Tibial nerve (tissue), 4 donors: Measurements from ENCODE around the gene IAPP. TPM values are rescaled to one million over a fixed set of nuclear protein-coding genes. Genes with fewer than 3 reads are reported as not detected.

ENCODE experiments used
- DNase-seq, 2 donors: peaks; one replicate each; pipeline ENCODE4 v3.0.0-alpha.2; 2019; ENCODE audit warnings: low spot score in 2 of 2
- H3K27ac ChIP-seq, 4 donors: fragments of 200-600 bp; sonication (generic) in 3 of 4; one replicate each; pipeline ENCODE4 v1.5.1; 2017 to 2019; ENCODE audit warnings: mild to moderate bottlenecking in 1 of 4
- H3K27me3 ChIP-seq, 2 donors: fragments of 200-600 bp; sonication (generic) in 1 of 2; one replicate each; pipeline versions ENCODE4 v1.5.1 to v1.6.0; 2017 to 2019
- H3K36me3 ChIP-seq, 3 donors: fragments of 200-600 bp; sonication (generic); one replicate each; pipeline ENCODE4 v1.5.1; 2018 to 2019
- H3K4me1 ChIP-seq, 4 donors: fragments of 200-600 bp; sonication (generic) in 3 of 4; one replicate each; pipeline ENCODE4 v1.5.1; 2017 to 2019
- H3K4me3 ChIP-seq, 4 donors: fragments of 200-600 bp; sonication (generic) in 3 of 4; one replicate each; pipeline ENCODE4 v1.5.1; 2017 to 2019; ENCODE audit warnings: mild to moderate bottlenecking in 1 of 4, moderate library complexity in 1 of 4
- H3K9me3 ChIP-seq, 4 donors: fragments of 200-600 bp; sonication (generic) in 3 of 4; one replicate each; pipeline ENCODE4 v1.5.1; 2017 to 2019
- CTCF ChIP-seq, 5 experiments: fragments of 200-600 bp in 3 of 5; fragments of 450-650 bp in 2 of 5; sonication (generic) in 3 of 5; IDR thresholded peaks; one replicate each; pipeline ENCODE4 v1.5.1; 2016 to 2019; ENCODE audit warnings: antibody characterized with exemption in 5 of 5, mild to moderate bottlenecking in 3 of 5, moderate library complexity in 2 of 5
- EP300 ChIP-seq, 2 donors: sonication (generic); formaldehyde crosslinking; IDR thresholded peaks; one replicate each; pipeline ENCODE4 v1.6.1; 2017; ENCODE audit warnings: antibody characterized with exemption in 2 of 2, mild to moderate bottlenecking in 1 of 2
- POLR2A ChIP-seq, 2 donors: fragments of 450-650 bp; IDR thresholded peaks; one replicate each; pipeline ENCODE4 v1.6.1; 2017; ENCODE audit warnings: antibody characterized with exemption in 2 of 2, mild to moderate bottlenecking in 2 of 2, moderate library complexity in 2 of 2
- WGBS, 2 donors: methylation state at CpG; one replicate each; pipeline ENCODE4 v1.1.5; 2018; 5-methylcytosine and 5-hydroxymethylcytosine counted together
- total RNA-seq, 4 donors: library from RNA; depleted of rRNA; stranded (reverse); fragments of >200 nt; gene quantifications; one replicate each; pipeline ENCODE4 v1.1.0, GENCODE V29; 2016

Gene IAPP
- total RNA-seq, 4 donors from 2014 or later = not detected

GRCh38 chr12:21340403-21340802 is 32.3 kb upstream of the IAPP start:
- H3K9me3 ChIP-seq = no peaks in the 10 kb centered on the region
- 84 to 87% methylated on average over 6 of the region's 6 CpGs for WGBS, 2 donors
- H3K4me1 ChIP-seq = peaks cover 0 to 12% (median 0%) of the 10 kb centered on the region in 4 donors
- H3K4me3 ChIP-seq = no peak overlapping the region
- no peaks in the 10 kb centered on the region for H3K36me3 ChIP-seq
- DNase-seq = no peak
- H3K27me3 ChIP-seq = no peaks in the 10 kb centered on the region
- TF ChIP-seq POLR2A (IDR thresholded peaks at IDR 0.05) (no peak), CTCF (IDR thresholded peaks at IDR 0.05) (no peak), EP300 (IDR thresholded peaks at IDR 0.05) (no peak)
- H3K27ac ChIP-seq = no peak overlapping the region

DNA sequence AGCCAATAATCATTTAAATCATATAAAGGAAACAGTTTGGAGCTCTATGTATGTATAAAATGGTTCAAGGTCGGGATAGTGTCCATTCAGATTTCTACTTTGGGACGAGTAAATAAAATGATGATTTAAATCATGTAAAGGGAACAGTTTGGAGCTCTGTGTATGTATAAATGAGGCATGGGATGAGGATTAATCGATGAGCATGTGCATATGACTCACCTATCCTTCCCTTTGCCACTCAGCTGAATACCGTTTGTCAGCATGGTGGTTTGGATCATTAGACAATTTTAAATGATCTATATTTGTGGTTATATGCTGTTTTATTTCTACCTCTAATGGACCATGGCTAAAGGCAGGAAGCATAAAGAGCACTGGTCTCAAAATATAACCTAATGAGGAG is 30.9 kb upstream of the IAPP start:
- Histone ChIP-seq H3K36me3 (no peaks in the 10 kb centered on the region), H3K27me3 (no peaks in the 10 kb centered on the region), H3K27ac (no peak overlapping the region), H3K9me3 (no peaks in the 10 kb centered on the region), H3K4me3 (no peak overlapping the region), H3K4me1 (peaks cover 0 to 5% (median 0%) of the 10 kb centered on the region in 4 donors)
- no peak for TF ChIP-seq POLR2A (IDR thresholded peaks at IDR 0.05)
- no peak for TF ChIP-seq CTCF (IDR thresholded peaks at IDR 0.05)
- no peak for TF ChIP-seq EP300 (IDR thresholded peaks at IDR 0.05)
- DNase-seq = no peak
- WGBS, 2 donors = 78 to 80% methylated on average over 4 of the region's 4 CpGs

DNA sequence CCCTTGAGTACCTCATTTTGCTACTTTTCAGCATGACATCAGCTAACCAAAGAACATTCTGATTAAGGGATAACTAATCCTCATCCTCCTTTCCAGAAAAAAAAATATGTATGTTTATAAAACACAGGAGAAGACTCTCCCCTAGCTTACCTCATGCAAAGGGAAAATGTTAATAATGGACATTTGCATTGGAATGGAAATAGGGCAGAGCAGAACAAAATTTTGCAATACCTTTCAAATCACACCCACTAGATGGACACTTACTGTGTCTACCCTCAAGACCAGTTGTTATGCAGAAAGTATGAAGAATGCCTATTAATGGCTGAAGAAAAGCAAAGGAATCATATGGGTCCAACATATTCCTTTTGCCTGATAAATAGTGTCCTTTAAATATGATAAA is 29.1 kb upstream of the IAPP start:
- no peaks in the 10 kb centered on the region for H3K4me1 ChIP-seq
- H3K4me3 ChIP-seq = no peak overlapping the region
- H3K27ac ChIP-seq = no peak overlapping the region

DNA sequence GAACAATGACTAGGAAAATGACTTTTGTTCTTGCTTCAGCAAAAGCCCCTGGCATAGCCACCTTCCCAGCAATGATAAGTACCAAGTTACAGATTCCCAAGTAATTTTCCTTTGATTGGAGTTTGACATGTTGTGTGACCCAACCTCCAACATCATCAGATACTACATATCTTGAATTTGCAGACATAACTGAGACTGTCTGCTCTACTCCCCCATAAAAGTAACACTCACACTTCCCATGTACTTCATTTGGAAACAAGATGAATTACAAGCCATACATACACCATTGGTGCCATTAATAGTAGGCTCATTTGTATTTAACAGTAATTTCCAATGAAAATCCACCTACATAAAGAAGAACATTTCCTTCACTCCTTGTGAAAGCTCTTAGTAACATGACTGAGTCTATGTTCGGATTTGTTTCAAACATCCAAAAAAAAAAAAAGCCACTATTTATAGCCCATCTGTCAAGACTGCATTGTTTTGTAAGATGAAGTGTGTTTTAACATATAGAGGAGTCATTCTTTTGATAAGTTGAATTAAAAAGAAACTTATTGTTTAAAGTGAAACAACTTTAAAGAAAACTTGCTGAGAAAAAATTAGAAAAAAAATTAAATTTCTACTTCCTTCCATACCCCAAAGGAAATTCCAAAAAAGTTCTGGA is 26.0 kb upstream of the IAPP start:
- WGBS, 2 donors = 28 to 36% methylated on average over 1 of the region's 1 CpG
- DNase-seq = no peak
- Histone ChIP-seq H3K4me3 (no peak overlapping the region), H3K4me1 (no peaks in the 10 kb centered on the region), H3K9me3 (no peaks in the 10 kb centered on the region), H3K36me3 (no peaks in the 10 kb centered on the region), H3K27ac (no peak overlapping the region), H3K27me3 (no peaks in the 10 kb centered on the region)
- no peak for TF ChIP-seq CTCF (IDR thresholded peaks at IDR 0.05)
- no peak for TF ChIP-seq POLR2A (IDR thresholded peaks at IDR 0.05)
- TF ChIP-seq EP300 (IDR thresholded peaks at IDR 0.05) = no peak

More for the DNA sequence above, 29.1 kb upstream of the IAPP start:
- no peaks in the 10 kb centered on the region for H3K27me3 ChIP-seq
- no peaks in the 10 kb centered on the region for H3K9me3 ChIP-seq
- H3K36me3 ChIP-seq = no peaks in the 10 kb centered on the region
- no peak for DNase-seq
- TF ChIP-seq POLR2A (IDR thresholded peaks at IDR 0.05) (no peak), EP300 (IDR thresholded peaks at IDR 0.05) (no peak), CTCF (IDR thresholded peaks at IDR 0.05) (no peak)

- H3K4me3 ChIP-seq = no peak overlapping the region
- WGBS, 2 donors = 88 to 89% methylated on average over 1 of the region's 1 CpG
Observed at GRCh38 chr12:21350975-21351374, 21.7 kb upstream of the IAPP start.

More at GRCh38 chr12:21350975-21351374, 21.7 kb upstream of the IAPP start:
- Histone ChIP-seq H3K4me1 (no peaks in the 10 kb centered on the region), H3K27me3 (no peaks in the 10 kb centered on the region), H3K27ac (no peak overlapping the region), H3K9me3 (no peaks in the 10 kb centered on the region), H3K36me3 (no peaks in the 10 kb centered on the region)
- no peak for DNase-seq
- no peak for TF ChIP-seq POLR2A (IDR thresholded peaks at IDR 0.05)
- TF ChIP-seq EP300 (IDR thresholded peaks at IDR 0.05) = no peak
- TF ChIP-seq CTCF (IDR thresholded peaks at IDR 0.05) = no peak
